ENCODE results near the gene CIC. TPM values are rescaled to one million over a fixed set of nuclear protein-coding genes. Genes with fewer than 3 reads are reported as not detected.

CIC gene
- total RNA-seq, 1 donor from 2014 or later: 61.2 TPM

DNA sequence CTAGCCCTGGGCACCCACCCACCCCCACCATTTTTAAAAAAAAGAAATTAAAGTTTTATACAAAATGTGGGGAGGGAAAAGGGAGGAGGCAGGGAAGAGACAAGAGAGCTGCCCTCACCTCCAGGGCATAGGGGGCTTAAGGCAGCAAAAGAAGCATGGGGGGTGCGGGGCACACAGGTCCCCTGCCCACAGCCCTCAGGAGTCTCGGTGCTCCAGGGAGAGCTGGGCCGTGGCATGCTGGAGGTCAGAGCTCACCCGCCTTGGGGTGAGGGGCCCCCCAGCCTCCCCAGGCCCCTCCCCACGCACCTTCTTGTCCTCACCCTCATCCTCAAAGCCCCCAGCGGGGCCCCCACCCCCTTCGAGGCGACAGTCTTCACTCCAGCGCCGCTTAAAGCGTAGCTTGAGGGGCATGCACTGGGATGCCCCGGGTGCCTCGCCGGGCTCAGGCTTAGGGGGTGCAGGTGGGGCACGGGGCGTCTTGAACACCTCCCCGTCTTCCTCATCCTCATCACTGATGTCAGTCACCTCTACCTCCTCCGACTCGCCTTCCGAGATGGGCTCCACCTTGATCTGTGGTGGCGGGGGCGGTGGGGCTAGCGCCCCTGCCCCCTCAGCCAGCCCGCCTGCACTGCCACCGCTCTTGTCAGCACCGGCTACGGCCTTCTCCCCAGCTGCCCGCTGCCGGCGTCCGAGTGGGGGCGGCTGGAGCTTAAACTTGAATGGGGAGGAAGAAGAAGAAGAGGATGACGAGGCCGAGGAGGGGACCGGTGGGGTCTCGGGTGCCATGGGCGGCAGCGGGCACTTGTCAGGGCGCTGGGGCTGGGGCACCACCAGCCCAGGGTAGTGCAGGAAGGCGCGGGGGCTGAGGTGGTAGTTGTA lies 20.5 kb upstream of the CIC start:
- H3K27ac Mint-ChIP-seq: no peak overlapping the region
- peaks cover 28% of the 10 kb centered on the region for H3K4me1 Mint-ChIP-seq
- intact Hi-C loops (cut with micrococcal nuclease): no loop called here
- no peaks in the 10 kb centered on the region for H3K9me3 Mint-ChIP-seq
- no peak for DNase-seq
- no peaks in the 10 kb centered on the region for H3K27me3 Mint-ChIP-seq
- peaks cover 20% of the 10 kb centered on the region for H3K36me3 Mint-ChIP-seq (ENCODE audit: low read depth)
- no peak overlapping the region for H3K4me3 Mint-ChIP-seq

GRCh38 chr19:42249149-42249750 lies 19.8 kb upstream of the CIC start:
- Mint-ChIP-seq H3K9me3 (no peaks in the 10 kb centered on the region), H3K27ac (no peak overlapping the region), H3K36me3 (ENCODE audit: low read depth) (peaks cover 20% of the 10 kb centered on the region), H3K4me1 (peaks cover 28% of the 10 kb centered on the region), H3K27me3 (no peaks in the 10 kb centered on the region), H3K4me3 (no peak overlapping the region)
- no peak for DNase-seq
- intact Hi-C loops (cut with micrococcal nuclease): no loop called here

DNA sequence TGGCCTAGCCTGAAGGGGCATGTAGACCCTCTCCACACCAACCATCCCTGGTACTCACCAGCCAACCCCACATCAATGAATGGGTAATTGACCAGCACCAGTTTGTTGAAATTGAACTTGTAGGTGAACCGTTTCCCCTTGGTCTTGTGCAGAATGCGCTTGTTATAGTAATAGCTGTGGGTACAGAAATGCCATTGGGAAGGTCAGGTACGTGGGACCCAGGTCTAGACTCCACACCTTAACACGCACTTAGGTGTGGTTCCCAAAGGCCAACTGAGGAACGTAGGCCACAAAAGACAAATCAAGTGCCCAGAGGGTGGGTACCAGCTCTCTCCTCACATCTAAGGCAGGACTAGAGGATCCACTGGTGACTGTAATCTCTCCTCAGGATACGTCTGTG lies 19.3 kb upstream of the CIC start:
- peak overlapping the region; percentile 58 for H3K27ac Mint-ChIP-seq

DNA sequence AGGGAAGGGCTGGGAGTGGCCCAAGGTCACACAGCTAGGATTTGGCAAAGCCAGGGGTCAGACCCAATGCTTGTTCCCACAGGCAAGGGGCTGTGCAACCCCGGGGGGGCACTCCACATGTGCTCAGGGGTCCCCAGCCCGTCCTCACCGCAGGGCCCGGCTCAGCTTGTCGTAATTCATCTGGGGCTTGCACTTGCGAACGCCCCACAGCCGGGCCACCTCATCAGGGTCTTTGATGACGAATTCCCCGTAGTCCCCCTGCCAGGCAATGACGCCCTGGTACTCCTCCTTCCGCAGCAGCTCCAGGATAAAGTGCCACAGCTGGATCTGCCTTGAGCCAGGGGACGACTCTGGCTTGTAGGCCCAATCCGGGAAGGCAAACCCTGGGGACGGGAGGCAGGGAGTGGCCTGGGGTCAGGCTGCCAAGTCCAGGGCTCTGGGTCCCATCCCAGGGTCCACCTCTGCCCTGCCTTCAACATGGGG lies 18.8 kb upstream of the CIC start:
- Mint-ChIP-seq H3K9me3 (no peaks in the 10 kb centered on the region), H3K27ac (peak overlapping the region; percentile 58), H3K4me1 (peaks cover 21% of the 10 kb centered on the region), H3K36me3 (ENCODE audit: low read depth) (peaks cover 18% of the 10 kb centered on the region), H3K27me3 (no peaks in the 10 kb centered on the region), H3K4me3 (peak overlapping the region; percentile 57)
- intact Hi-C loops (cut with micrococcal nuclease): no loop called here
- no peak for DNase-seq

More for the DNA sequence above, 19.3 kb upstream of the CIC start:
- Mint-ChIP-seq H3K9me3 (no peaks in the 10 kb centered on the region), H3K4me3 (no peak overlapping the region), H3K27me3 (no peaks in the 10 kb centered on the region), H3K36me3 (ENCODE audit: low read depth) (peaks cover 20% of the 10 kb centered on the region), H3K4me1 (peaks cover 26% of the 10 kb centered on the region)
- intact Hi-C loops (cut with micrococcal nuclease): no loop called here
- DNase-seq: no peak

GRCh38 chr19:42250666-42251531 lies 18.2 kb upstream of the CIC start:
- Mint-ChIP-seq H3K4me1 (peaks cover 23% of the 10 kb centered on the region), H3K36me3 (ENCODE audit: low read depth) (peaks cover 18% of the 10 kb centered on the region), H3K27me3 (peaks cover 2% of the 10 kb centered on the region), H3K27ac (peak overlapping the region; percentile 53), H3K9me3 (no peaks in the 10 kb centered on the region), H3K4me3 (peak overlapping the region; percentile 57)
- peak; percentile 66 for DNase-seq
- intact Hi-C loops (cut with micrococcal nuclease): no loop called here

DNA sequence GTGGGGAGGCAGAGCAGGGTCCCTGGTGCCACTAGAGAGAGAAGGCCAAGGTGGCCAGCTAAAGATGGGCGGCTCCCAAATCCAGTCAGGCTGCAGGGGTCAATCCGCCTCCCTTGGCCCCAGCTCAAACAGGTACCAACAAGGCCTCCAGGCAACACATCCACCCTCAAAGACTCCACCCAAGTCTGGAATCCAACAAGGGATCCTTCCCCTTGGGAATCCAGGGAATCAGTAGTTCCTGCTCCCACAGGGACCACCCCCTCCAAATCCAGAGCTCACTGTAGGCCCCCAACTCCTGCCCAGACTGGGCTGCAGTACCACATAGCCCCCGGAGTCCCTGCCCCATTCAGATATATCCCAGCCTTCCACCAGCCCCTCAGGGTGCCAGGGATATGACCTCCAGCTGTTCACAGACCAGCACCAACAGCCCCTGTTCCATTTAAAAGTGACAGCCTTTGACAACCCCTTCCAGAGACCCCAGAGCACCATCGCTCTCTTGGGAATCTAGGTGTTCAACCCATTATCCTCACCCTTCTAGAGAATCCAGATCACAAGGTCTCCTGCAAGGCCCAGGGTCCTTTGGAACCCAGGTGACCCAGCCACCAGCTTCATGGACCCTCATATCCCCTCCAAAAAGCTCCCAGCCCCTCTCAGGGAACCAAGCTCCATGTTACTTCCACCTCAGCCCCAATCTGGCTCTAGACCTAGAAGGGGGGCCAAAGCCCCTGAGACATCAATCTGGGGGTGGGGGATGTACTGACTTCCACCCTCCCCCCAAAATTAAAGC lies 17.3 kb upstream of the CIC start:
- intact Hi-C loops (cut with micrococcal nuclease): no loop called here
- H3K4me3 Mint-ChIP-seq: peak overlapping the region; percentile 86
- H3K36me3 Mint-ChIP-seq (ENCODE audit: low read depth): peaks cover 18% of the 10 kb centered on the region
- no peaks in the 10 kb centered on the region for H3K9me3 Mint-ChIP-seq
- H3K27me3 Mint-ChIP-seq: peaks cover 8% of the 10 kb centered on the region
- H3K27ac Mint-ChIP-seq: peak overlapping the region; percentile 74
- peaks cover 20% of the 10 kb centered on the region for H3K4me1 Mint-ChIP-seq
- DNase-seq: peak; percentile 63

- peaks cover 18% of the 10 kb centered on the region for H3K36me3 Mint-ChIP-seq (ENCODE audit: low read depth)
- peak overlapping the region; percentile 88 for H3K27ac Mint-ChIP-seq
- peak overlapping the region; percentile 86 for H3K4me3 Mint-ChIP-seq
- intact Hi-C loops (cut with micrococcal nuclease): no loop called here
- peaks cover 20% of the 10 kb centered on the region for H3K4me1 Mint-ChIP-seq
- no peaks in the 10 kb centered on the region for H3K9me3 Mint-ChIP-seq
- peak; percentile 69 for DNase-seq
- peaks cover 10% of the 10 kb centered on the region for H3K27me3 Mint-ChIP-seq
Observed at GRCh38 chr19:42252365-42253244, 16.4 kb upstream of the CIC start.

- intact Hi-C loops (cut with micrococcal nuclease): no loop called here
- Mint-ChIP-seq H3K27ac (peak overlapping the region; percentile 88), H3K27me3 (peaks cover 10% of the 10 kb centered on the region), H3K4me3 (peak overlapping the region; percentile 86), H3K9me3 (no peaks in the 10 kb centered on the region), H3K36me3 (ENCODE audit: low read depth) (peaks cover 18% of the 10 kb centered on the region), H3K4me1 (peaks cover 20% of the 10 kb centered on the region)
- DNase-seq: peak; percentile 91
Observed at GRCh38 chr19:42253245-42254088, 15.6 kb upstream of the CIC start.

- Mint-ChIP-seq H3K4me3 (peak overlapping the region; percentile 78), H3K9me3 (no peaks in the 10 kb centered on the region), H3K4me1 (peaks cover 20% of the 10 kb centered on the region), H3K27me3 (peaks cover 10% of the 10 kb centered on the region), H3K36me3 (ENCODE audit: low read depth) (peaks cover 13% of the 10 kb centered on the region), H3K27ac (peak overlapping the region; percentile 81)
- intact Hi-C loops (cut with micrococcal nuclease): no loop called here
- DNase-seq: peak; percentile 93
Observed at GRCh38 chr19:42254089-42254849, 14.8 kb upstream of the CIC start.

GRCh38 chr19:42254850-42255765 lies 13.9 kb upstream of the CIC start, which contains the start of gene ERF:
Gene ERF (minus strand): TSS chr19:42255128. CDS start chr19:42254999, 129 bp downstream.
- peak within 1 kb of the TSS; percentile 81 for H3K27ac Mint-ChIP-seq
- peaks cover 19% of the 10 kb centered on the region for H3K4me1 Mint-ChIP-seq
- no peaks in the 10 kb centered on the region for H3K9me3 Mint-ChIP-seq
- H3K36me3 Mint-ChIP-seq (ENCODE audit: low read depth): peaks cover 7% of the 10 kb centered on the region
- H3K27me3 Mint-ChIP-seq: peaks cover 10% of the 10 kb centered on the region
- H3K4me3 Mint-ChIP-seq: peak within 1 kb of the TSS; percentile 78
- intact Hi-C loops (cut with micrococcal nuclease): loop anchor here (1.0 kb wide), 3 partner anchors 11 to 25 kb away; no protein-coding TSS in a partner anchor
- DNase-seq: peak; percentile 98

All from activated CD4-positive, alpha-beta T cell treated with anti-CD3 and anti-CD28 coated beads, Interleukin-2, amount 10 ng/mL, durations not matched to agents 24 days and 14 days (primary cell).